ENCODE results near the gene LMF2.
"Not testable (repeated sequence)": the region's sequence is repeated elsewhere in the genome, so short reads cannot be mapped to it uniquely, and the experiment has no call there.

The LMF2 gene

DNA sequence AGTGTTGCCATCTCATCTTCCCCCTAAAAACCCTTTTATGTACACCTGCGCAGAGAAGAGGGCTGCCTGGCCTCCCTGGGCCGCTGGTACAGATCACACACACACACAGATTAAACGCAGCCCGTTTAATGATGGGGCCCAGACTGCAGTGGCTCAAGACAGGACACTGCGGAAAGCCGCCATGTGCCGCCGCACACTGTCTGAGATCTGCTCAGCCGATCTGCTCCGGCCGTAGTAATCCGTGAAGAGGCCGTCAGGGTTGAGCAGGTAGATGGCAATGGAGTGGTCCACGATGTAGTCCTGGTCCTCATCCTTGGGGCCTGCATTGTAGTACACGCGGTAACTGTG lies 15.9 kb upstream of the LMF2 start:
- no peak for DNase-seq (ENCODE audit: low read depth in 2 of 2)

DNA sequence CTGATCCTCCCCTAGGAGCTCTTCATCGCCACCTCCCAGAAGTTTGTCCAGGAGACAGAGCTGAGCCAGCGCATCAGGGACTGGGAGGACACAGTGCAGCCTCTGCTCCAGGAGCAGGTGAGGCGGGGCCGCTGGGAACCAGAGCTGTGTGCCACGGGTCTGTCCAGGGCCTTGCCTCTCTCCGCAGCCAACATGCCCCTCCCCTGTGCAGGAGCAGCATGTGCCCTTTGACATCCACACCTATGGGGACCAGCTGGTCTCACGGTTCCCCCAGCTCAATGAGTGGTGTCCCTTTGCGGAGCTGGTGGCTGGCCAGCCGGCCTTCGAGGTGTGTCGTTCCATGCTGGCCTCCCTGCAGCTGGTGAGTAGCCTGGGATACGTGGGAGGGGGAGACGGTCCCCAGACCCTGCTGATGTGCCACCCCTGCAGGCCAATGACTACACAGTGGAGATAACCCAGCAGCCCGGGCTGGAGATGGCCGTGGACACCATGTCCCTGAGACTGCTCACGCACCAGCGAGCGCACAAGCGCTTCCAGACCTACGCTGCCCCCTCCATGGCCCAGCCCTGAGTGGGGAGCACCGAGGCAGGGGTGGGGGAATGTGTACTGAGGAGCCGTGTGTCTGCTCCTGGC lies 15.4 kb upstream of the LMF2 start:
- DNase-seq (ENCODE audit: low read depth in 2 of 2) = no peak

DNA sequence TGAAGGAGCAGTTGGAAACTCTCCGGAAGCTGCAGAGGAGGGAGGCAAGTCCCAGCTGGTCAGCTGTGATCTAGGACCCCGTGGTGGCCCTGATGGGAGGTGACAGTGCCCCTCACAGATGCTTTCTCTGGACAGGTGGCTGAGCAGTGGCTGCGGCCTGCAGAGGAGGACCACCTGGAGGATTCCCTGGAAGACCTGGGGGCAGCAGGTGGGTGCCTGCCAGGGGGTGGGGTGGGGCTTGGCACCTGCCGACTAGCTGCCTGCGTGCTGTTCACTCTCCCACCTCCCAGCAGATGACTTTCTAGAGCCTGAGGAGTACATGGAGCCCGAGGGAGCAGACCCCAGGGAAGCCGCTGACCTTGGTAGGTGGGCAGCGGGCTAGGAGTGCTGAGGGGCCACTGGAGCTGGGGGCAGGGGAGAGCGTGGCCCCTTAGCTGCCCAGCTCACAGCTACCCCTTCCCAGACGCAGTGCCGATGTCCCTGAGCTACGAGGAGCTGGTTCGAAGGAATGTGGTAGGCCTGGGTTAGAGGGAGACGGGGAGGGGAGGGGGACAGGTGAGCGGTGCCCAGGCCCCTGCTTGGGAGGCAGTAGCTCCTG lies 14.8 kb upstream of the LMF2 start:
- no peak for DNase-seq (ENCODE audit: low read depth in 2 of 2)

DNA sequence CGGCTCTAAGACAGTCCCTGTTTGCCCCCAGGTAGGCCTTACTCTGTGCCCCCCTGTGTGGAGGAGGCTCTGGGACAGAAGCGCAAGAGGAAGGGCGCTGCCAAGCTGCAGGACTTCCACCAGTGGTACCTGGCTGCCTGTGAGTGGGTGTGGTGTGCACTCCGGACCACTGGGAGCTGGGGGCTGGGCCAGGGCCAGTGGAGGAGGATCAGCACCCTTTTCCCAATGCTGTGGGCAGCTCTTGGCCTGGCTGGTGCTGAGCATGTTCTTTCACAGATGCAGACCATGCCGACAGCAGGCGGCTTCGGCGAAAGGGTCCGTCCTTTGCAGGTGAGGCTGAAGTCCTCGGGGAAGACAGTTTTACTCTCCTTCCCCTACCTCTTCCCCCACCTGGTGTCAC lies 14.2 kb upstream of the LMF2 start:
- no peak for DNase-seq (ENCODE audit: low read depth in 2 of 2)

DNA sequence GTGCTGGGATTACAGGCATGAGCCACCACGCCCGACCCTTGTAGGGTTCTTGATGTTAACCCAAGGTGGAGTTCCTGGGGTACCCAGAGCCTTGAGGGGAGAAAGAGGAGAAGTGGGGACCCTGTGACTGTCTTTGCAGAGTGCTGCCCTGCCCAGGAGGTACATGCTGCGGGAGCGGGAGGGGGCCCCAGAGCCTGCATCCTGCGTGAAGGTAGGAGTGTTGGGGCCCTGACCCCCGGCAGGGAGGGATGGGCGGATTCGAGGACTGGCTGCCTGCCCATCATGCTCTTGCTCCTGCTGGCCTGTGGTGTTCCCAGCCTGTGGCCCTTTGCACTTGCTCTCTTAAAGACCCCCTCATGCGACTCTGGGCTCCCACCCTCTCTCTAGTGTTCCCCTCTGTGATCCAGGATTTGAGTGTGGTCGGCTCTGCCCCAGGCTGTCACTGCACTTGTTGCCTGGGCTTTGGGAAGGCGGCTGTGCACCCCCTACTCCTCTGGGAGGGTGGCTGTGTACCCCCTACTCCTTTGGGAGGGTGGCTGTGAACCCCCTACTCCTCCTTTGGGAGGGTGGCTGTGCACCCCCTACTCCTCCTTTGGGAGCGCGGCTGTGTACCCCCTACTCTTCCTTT lies 13.4 kb upstream of the LMF2 start:
- no peak for DNase-seq (ENCODE audit: low read depth in 2 of 2)

DNA sequence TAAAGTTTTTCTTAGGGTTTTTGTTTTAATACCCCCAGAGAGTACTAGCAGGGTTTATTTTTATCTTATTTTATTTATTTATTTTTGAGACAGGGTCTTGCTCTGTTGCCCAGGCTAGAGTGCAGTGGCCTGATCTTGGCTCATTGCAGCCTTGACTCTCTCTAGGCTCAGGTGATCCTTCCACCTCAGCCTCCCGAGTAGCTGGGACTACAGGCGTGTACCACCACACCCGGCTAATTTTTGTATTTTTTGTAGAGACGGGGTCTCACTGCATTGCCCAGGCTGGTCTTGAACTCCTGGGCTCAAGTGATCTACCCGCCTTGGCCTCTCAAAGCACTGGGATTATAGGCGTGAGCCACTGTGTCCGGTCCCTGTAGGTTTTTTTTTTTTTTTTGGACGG lies 12.7 kb upstream of the LMF2 start:
- not testable (repeated sequence) for DNase-seq (ENCODE audit: low read depth in 2 of 2)

DNA sequence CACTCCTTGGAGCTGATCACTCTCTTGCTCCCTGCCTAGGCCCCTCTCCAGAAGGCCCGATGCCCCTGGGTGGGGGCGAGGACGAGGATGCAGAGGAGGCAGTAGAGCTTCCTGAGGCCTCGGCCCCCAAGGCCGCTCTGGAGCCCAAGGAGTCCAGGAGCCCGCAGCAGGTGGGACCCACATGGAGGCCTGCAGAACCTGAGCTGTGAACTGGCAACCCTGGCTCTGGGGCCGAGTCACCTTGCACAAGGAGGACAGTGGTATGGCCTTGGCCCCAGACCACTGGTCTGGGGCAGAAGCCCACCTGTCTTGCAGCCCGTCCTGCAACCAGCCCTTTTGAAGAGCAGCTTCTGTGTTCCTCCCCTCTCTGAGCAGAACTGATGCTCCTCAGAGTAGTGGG lies 11.6 kb upstream of the LMF2 start:
- DNase-seq (ENCODE audit: low read depth in 2 of 2) = no peak

DNA sequence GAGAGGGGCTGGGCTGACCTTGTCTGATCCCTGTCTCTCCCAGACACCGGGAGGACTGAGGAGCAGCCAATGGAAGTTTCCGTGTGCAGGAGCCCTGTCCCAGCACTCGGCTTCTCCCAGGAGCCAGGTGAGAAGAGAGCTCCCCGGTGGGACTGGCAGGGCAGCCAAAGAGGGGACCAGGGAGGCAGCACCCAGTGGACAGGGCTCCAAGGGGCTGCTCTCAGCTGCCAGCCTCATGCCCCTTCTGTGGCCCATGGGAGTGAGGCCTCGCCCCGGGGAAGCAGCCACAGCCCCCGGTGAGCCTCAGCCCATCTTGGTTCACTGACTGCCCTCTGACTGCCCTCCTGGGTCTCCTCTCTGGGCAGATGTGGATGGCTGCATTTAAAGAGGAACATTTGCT lies 11.1 kb upstream of the LMF2 start:
- DNase-seq (ENCODE audit: low read depth in 2 of 2) = no peak

DNA sequence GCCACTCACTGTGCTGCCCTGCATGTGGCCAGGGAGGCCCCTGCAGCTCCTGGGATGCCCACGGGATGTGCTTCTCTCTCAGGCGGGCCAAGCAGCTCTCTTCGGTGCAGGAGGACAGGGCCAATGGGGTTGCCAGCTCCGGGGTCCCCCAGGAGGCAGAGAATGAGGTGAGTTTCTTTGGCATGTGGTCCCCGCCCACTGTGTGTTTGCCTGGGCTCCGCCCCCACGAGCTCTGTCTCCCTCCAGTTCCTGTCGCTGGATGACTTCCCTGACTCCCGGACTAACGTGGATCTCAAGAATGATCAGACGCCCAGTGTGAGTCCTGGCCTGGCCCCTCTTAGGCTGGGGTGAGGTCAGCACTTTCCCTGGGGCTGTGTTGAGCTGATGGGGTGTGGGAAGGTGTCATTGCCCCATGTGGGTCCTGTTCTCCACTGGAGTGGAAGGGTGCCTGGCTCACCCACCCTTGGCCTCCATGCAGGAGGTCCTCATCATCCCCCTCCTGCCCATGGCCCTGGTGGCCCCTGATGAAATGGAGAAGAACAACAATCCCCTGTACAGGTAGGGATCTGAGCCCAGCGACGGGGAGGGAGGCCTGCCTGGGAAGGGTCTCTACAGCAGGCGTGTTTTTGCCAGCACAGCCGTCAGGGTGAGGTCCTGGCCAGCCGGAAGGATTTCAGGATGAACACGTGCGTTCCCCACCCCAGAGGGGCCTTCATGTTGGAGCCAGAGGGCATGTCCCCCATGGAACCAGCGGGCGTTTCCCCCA lies 10.2 kb upstream of the LMF2 start:
- no peak for DNase-seq (ENCODE audit: low read depth in 2 of 2)

DNA sequence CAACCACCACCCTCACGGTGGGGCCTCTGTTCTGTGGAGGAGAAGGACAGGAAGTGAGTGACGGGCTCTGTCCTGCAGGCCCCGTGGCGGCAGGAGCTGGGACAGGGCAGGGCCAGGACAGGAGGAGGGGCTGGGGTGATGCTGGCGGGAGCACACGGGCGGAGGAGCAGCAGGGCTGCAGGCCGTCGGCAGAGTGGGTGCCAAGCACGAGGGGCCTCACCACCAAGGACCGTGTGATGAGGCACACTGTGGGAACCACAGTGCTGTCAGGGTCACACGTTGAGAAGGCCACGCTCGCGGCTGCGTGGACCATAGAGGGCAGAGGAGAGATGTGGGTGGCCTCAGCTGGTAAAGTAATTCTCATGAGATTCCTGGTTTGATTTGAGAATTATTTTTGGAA lies 9.4 kb upstream of the LMF2 start:
- DNase-seq (ENCODE audit: low read depth in 2 of 2) = no peak

DNA sequence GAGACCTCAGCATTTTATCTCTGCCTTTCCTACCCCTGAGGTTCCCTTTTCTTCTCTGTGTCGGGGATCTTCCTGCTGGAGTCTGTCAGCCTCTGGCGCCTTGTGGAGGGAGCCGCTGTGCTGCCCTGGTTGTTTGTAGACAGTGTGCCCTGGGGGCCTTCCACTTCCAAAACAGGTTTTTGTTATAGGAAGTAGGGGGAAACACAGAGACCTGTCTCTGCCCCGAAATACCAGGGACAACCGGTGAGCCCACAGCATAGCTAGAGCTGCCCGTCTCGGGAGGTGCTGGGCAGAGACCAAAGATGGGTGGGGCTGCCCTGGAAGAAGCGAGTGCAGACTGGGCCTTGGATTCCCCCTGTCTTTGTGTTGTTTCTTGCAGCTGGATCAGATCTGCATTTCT lies 8.6 kb upstream of the LMF2 start:
- DNase-seq (ENCODE audit: low read depth in 2 of 2) = no peak

DNA sequence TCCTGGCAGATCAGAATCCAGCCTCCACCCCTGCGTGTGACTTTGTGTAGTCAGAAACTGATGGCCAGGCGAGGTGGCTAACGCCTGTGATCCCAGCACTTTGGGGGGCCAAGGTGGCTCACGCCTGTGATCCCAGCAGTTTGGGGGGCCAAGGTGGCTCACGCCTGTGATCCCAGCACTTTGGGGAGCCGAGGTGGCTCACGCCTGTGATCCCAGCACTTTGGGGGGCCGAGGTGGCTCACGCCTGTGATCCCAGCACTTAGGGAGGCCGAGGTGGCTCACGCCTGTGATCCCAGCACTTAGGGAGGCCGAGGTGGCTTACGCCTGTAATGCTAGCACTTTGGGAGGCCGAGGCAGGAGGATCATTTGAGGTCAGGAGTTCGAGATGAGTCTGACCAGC lies 5.7 kb upstream of the LMF2 start:
- DNase-seq (ENCODE audit: low read depth in 2 of 2) = no peak

DNA sequence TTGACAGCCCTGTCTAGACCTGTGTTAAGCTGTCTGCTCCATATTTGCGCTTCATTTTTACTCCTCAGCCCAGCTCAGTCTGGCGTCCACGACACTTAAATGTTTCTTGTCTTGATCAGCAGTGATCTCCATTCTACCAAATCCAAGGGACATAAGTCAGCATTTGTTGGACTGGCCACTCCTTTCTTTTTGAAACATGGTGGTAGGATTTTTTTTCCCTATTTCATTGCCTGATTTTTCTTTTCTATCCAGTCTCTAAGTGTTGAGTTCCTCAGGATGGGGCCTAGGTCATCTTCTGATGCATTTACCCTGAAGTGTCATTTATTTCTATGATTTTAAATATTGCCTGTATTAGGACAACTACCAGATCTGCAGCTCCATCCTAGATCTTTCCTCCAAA lies 1.4 kb upstream of the LMF2 start:
- no peak for DNase-seq (ENCODE audit: low read depth in 2 of 2)

DNA sequence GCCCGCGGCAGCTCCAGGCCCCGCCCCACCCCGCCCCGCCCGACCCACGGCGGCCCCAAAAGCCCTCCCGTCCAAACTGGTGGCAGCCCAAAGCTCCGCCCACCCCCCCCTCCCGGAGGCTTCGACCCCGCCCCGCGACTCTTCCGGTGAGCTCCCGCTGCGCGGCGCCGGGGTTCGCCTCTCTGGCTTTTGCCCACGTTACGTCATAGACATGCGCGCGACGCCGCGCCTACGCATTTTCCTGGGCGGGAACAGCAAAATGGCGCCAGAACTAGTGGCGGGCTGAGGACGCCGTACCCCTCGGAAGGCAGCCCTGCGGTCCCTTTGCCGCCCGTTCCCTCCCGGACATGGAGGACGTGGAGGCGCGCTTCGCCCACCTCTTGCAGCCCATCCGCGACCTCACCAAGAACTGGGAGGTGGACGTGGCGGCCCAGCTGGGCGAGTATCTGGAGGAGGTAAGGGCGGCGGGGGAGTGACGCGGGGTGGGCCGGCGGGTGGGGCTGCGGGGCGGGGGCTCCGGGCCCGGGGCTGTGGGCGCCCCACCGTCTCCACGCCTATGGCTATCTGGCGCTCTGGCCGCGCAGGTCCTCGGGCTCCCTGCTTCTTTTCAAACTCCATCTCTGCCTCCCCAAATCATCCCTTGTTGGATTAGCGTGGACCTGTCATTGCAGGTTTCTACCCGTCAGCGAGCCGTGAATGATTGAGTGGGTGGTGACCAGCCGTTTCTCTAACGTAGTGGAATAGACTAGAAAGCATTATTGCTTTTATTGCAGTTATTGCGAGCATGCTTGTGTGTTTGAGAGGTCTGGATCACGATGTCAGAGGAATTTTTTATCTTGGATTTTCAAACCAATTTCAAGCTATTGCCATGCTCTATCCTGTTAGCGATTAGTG lies 736 bp upstream of the LMF2 start, which contains the start of gene NCAPH2:
TSS of gene NCAPH2 (plus strand) at position 234 of the 894 bp plus-strand sequence. CDS start at position 348, 114 bp downstream.
- DNase-seq (ENCODE audit: low read depth in 2 of 2) = peak in 1 of 2 donors; percentile 97

DNA sequence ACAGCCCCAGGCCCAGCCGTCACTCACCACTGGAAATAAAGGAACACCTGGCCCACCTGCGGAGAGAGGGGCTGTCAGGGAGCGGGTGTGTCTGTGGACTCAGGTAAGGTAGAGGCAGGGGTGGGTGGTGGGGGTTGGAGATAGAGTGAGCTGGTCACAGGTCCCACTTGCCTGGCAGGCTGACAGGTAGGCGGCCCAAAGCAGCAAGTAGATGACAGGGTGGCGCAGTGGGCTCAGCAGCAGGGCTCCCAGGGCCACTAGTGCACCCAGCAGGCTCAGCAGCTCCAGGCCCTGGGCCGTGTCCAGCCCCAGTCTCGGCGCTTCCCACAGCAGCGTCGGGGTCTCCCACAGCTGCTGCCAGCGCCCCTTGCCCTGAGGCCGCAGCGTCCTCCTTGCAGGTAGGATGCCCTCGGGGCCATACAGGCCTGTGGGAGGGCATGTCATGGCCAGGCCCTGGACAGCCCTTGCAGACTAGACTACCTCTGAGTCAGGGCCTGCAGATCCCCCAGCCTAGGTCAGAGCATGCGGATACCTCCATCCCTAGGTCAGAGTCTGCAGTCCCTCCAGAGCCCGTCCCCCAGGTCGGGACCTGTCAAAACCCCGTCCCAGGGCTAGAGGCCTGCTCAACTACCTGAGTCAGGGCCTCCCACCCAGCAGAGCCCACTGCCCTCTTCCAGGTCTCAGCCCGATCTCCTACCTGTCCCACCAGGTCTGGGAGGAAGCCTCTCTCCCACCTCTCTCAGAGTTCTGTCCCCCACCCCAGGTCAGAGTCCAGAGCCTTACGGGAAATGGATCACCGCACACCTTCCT lies 686 bp downstream of the LMF2 start:
- DNase-seq (ENCODE audit: low read depth in 2 of 2) = no peak

DNA sequence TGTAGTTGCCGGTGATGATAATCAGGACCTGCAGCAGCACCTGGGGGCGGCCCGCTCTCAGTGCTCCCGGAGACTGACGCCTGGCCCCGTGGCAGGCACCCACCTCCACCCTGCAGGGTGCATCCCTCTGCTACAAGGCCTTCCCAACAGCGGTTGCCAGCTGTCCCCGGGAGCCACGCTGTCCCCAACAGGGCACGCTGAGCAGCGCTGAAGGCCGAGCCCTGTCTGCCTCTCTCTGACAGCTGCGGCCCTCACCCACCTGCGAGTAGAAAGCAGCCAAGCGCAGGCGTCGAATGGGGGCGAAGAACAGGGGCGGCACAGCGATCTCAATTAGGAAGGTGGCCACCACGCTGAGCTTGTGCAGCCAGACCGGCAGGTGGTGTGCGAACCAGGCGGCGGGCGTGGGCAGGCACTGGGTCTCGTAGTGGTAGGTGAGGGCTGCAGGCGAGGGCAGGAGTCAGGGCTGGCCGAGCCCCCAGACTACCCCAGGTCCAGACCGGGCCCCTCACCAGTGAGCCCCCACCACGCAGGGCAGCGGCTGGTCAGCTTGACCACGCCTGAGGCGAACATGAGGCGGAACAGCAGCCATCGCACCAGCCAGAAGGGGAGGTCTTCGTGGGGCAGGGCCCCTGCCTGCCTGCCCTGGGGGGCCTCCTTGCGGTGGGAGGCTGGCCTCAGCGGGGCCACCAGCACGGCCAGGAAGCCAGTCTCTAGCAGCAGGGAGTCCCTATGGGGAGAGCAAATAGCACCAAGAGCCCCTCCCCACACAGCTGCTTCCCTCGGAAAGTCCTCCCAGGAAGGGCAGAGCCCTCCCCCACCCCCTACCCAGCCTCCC lies 1.5 kb downstream of the LMF2 start:
- DNase-seq (ENCODE audit: low read depth in 2 of 2) = no peak

DNA sequence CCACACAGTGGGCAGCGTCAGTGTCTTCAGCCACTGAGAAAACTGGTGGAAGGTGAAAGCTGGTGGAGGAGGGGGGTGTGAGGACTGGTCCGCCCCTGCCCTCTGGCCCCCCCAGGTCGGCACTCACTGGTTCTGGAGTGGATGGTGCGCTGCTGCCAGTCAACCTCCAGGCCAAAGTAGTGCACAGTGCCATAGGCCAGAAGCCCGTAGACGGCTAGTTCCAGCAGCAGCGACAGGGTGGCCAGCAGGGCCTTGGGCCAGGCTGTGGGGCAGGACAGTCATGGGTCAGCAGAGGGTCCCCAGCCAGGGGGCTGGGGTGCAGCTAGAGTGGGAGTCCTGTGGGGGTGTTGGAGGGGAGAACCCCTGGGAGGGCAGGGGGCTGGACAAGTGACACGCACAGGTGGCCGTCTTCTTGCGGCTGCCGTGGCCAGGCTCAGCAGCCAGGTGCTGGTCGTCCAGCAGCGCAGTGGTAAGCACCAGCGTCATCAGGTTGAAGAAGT lies 2.2 kb downstream of the LMF2 start:
- DNase-seq (ENCODE audit: low read depth in 2 of 2) = no peak

DNA sequence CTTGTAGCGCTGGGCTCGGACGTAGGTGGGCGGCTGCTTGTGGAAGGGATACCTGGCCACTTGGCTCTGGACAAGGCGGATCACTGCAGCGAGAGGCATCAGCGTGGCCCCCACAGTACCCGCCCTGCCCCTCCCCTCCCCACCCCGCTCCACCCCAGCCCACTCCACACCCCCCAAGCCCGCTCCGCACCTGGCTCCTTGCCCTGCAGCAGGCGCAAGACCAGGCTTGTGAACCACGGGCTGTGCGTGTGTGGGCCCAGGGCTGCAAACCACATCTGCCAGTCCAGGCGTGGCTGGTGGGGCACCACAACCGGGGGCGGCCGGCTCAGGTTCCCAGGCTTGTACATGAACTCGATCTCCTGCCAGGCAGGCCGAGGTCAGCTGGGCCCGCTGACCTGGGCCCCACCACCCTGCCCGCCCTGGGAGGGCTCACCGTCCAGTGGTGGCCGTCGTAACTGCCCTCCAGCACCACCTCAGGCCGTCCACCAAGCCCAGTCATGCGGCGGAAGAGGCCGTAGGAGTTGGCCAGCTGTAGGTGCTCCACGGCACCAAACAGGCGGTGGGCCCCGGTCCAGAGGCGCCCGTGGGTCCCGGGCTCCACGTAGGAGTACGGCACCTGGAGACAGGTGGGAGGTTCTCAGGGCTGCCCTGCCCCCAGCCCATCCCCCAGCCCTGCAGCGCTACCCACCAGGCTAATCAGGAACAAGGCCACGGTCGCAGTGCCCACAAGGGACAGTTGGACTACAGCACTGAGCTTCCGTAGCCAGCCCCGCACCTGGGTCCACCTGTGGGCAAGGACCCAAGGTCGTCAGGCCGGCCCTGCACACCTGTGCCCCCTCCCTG lies 2.9 kb downstream of the LMF2 start:
- DNase-seq (ENCODE audit: low read depth in 2 of 2) = no peak

All from activated CD4-positive, alpha-beta T cell treated with anti-CD3 and anti-CD28 coated beads for 24 hours (primary cell).